Spleen (tissue), 11 donors: ENCODE data around the gene ASB13. TPM values are rescaled to one million over a fixed set of nuclear protein-coding genes. Genes with fewer than 3 reads are reported as not detected.
"Not testable (repeated sequence)": the region's sequence is repeated elsewhere in the genome, so short reads cannot be mapped to it uniquely, and the experiment has no call there.

Source experiments
- DNase-seq: peaks from one replicate; pipeline ENCODE4 v3.0.0-alpha.2; 2020
- H3K27ac ChIP-seq, 8 donors: fragments of 200-600 bp; sonication (generic) in 7 of 8; 1 replicate in 4 of 8; 2 replicates in 4 of 8; pipeline versions ENCODE4 v1.5.0 to v1.8.0; 2016 to 2021; ENCODE audit warnings: inconsistent platforms in 4 of 8, mild to moderate bottlenecking in 4 of 8, moderate library complexity in 1 of 8
- H3K27me3 ChIP-seq, 7 donors: fragments of 200-600 bp; sonication (generic) in 6 of 7; replicated peaks in 1 of 7; 1 replicate in 4 of 7; 2 replicates in 3 of 7; pipeline versions ENCODE4 v1.5.0 to v1.8.0; 2016 to 2021; ENCODE audit warnings: inconsistent platforms in 3 of 7, mild to moderate bottlenecking in 1 of 7
- H3K36me3 ChIP-seq, 6 donors: fragments of 200-600 bp; sonication (generic) in 5 of 6; 1 replicate in 4 of 6; 2 replicates in 2 of 6; pipeline versions ENCODE4 v1.5.0 to v1.8.0; 2016 to 2021; ENCODE audit warnings: inconsistent platforms in 2 of 6
- H3K4me1 ChIP-seq, 6 donors: fragments of 200-600 bp; sonication (generic) in 5 of 6; 1 replicate in 3 of 6; 2 replicates in 3 of 6; pipeline versions ENCODE4 v1.5.0 to v1.8.0; 2016 to 2021; ENCODE audit warnings: inconsistent platforms in 3 of 6
- H3K4me3 ChIP-seq, 8 donors: fragments of 200-600 bp; sonication (generic) in 7 of 8; 1 replicate in 4 of 8; 2 replicates in 4 of 8; pipeline versions ENCODE4 v1.5.0 to v1.8.0; 2016 to 2021; ENCODE audit warnings: inconsistent platforms in 4 of 8, mild to moderate bottlenecking in 4 of 8, moderate library complexity in 2 of 8
- H3K9me3 ChIP-seq, 8 donors: fragments of 200-600 bp; sonication (generic) in 7 of 8; 1 replicate in 4 of 8; 2 replicates in 4 of 8; pipeline versions ENCODE4 v1.5.0 to v1.8.0; 2016 to 2021; ENCODE audit warnings: inconsistent platforms in 4 of 8
- POLR2A ChIP-seq, 3 donors: fragments of 450-650 bp; IDR thresholded peaks; one replicate each; pipeline ENCODE4 v1.5.1; 2017; ENCODE audit warnings: antibody characterized with exemption in 3 of 3, mild to moderate bottlenecking in 1 of 3
- POLR2AphosphoS5 ChIP-seq, 3 donors: sonication (generic); formaldehyde crosslinking; IDR thresholded peaks; one replicate each; pipeline ENCODE4 v1.5.1; 2017; ENCODE audit warnings: antibody characterized with exemption in 3 of 3
- WGBS, 5 donors: extraction: QIAGEN DNeasy Blood & Tissue Kit in 3 of 5; methylation state at CpG; one replicate each; pipeline versions ENCODE4 v1.1.5 to v1.1.7; 2013 to 2018; 5-methylcytosine and 5-hydroxymethylcytosine counted together
- intact Hi-C: fragments of 100-400 bp; cut with DNase I; formaldehyde crosslinking; loops from one replicate; pipeline ENCODE4 v1.15.0; 2023; ENCODE audit warnings: low total_unique reads
- polyA plus RNA-seq, 3 donors: library from polyadenylated mRNA; stranded (reverse); fragments of 200-250 nt; gene quantifications; one replicate each; pipeline ENCODE4 v1.2.1, GENCODE V29; 2013
- total RNA-seq, 7 donors: library from RNA; depleted of rRNA in 3 of 7; stranded (reverse); fragments of >200 nt in 3 of 7; fragmentation: NEBNext Ultra II Directional in 4 of 7; extraction: Animal tissue kit (Norgen Biotek cat#: 25700) in 4 of 7; gene quantifications; one replicate each; pipeline versions ENCODE4 v1.1.0 to v1.2.1, GENCODE V29; 2016 to 2021
- TF ChIP-seq, protein P1 (sequence below), 11 experiments: fragments of 200-600 bp in 7 of 11; fragments of 450-650 bp in 4 of 11; sonication (generic) in 4 of 11; IDR thresholded peaks in 8 of 11; conservative IDR thresholded peaks in 3 of 11; 1 replicate in 7 of 11; 2 replicates in 4 of 11; pipeline versions ENCODE4 v1.4.0 to v1.8.0; 2016 to 2021; ENCODE audit warnings: antibody characterized with exemption in 11 of 11, inconsistent platforms in 4 of 11, mild to moderate bottlenecking in 1 of 11
- donor health status: healthy with polysubstance abuse.
- donor health status: DM: no; HTN: no; CAD: no; lungs with moderate emphysema.
- donor health status: DM: no; HTN: no; CAD: no.
- donor health status: Bipolar disorder and iron deficiency.
- donor health status: healthy.
- donor health status: DM: no; HTN: no; CAD: no.
- donor health status: DM: yes; HTN: yes; CAD: no.

Gene ASB13
- total and polyA plus RNA-seq, 10 donors: 17.0 to 29.6 (median 21.8) TPM

DNA sequence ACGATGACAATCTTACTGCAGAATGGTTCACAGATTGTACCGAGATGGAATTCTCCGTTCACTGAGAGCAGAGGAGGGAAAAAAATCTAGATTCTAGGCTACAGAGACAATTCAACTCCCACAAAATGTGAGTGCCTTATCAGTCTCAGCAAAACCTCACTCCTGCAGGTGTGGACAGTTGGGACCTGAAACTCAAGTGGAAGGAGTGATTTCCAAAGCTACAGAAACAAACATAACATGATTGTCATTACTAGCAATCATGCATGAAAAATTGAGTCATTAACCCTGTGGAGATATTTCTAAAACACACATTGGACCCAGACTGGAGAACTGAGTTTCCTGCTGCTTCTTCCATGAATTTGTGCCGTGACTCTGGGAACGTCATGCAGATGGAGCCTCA is 71.3 kb downstream of the ASB13 start:
- Histone ChIP-seq H3K4me1 (peaks cover 0 to 10% (median 3%) of the 10 kb centered on the region in 6 donors), H3K4me3 (no peak overlapping the region), H3K27me3 (peaks cover 0 to 57% (median 2%) of the 10 kb centered on the region in 7 donors), H3K27ac (no peak overlapping the region), H3K36me3 (no peaks in the 10 kb centered on the region), H3K9me3 (no peaks in the 10 kb centered on the region)
- WGBS, 5 donors: 75 to 91% (median 87%) methylated on average over 5 of the region's 5 CpGs
- no peak for TF ChIP-seq POLR2AphosphoS5 (IDR thresholded peaks at IDR 0.05)
- no peak for TF ChIP-seq POLR2A (IDR thresholded peaks at IDR 0.05)
- TF ChIP-seq, protein P1, sequence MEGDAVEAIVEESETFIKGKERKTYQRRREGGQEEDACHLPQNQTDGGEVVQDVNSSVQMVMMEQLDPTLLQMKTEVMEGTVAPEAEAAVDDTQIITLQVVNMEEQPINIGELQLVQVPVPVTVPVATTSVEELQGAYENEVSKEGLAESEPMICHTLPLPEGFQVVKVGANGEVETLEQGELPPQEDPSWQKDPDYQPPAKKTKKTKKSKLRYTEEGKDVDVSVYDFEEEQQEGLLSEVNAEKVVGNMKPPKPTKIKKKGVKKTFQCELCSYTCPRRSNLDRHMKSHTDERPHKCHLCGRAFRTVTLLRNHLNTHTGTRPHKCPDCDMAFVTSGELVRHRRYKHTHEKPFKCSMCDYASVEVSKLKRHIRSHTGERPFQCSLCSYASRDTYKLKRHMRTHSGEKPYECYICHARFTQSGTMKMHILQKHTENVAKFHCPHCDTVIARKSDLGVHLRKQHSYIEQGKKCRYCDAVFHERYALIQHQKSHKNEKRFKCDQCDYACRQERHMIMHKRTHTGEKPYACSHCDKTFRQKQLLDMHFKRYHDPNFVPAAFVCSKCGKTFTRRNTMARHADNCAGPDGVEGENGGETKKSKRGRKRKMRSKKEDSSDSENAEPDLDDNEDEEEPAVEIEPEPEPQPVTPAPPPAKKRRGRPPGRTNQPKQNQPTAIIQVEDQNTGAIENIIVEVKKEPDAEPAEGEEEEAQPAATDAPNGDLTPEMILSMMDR (IDR thresholded peaks at IDR 0.05 in 8 of 11, conservative IDR thresholded peaks at IDR 0.05 in 3 of 11): no peak
- intact Hi-C loops: no loop called here
- no peak for DNase-seq

DNA sequence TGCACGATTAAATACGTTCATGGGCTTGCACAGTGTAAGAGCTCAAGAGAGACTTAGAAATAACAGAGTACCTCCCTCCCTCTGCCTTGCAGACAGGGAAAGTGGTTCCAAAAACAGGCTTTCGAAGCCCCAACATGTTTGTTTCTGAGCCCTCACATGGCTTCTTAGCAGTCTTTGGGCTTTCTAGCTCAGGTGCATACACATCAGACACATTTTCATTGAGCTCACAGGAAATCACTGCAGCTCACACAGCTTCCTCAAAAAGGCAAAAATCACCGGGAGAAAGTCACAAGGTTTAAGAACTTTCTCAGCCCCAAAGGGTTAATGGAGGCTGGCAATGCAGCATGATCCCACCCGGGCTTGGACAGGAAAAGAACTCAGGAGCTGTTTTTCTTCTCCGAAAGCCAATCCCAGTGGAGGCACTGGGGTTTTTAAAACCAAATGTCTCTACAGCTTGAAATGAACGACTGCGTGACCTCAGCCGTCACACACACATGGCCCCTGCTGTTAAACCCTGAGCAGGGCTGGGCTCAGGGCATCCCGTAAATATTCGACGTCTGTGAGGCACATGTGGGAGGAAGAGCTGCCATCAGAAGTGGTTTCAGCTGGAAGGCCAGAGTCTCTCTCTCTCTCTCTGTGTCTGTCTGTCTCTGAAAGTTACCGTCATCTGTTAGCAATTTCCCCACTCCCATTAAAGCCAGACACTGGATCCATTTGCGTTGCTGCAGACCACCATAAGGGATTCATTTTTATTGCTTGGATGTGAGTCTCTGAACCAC is 71.9 kb downstream of the ASB13 start:
- Histone ChIP-seq H3K4me1 (peaks cover 0 to 10% (median 3%) of the 10 kb centered on the region in 6 donors), H3K4me3 (no peak overlapping the region), H3K36me3 (no peaks in the 10 kb centered on the region), H3K27ac (no peak overlapping the region), H3K27me3 (peaks cover 0 to 62% (median 2%) of the 10 kb centered on the region in 7 donors), H3K9me3 (no peaks in the 10 kb centered on the region)
- TF ChIP-seq POLR2A (IDR thresholded peaks at IDR 0.05) (no peak), POLR2AphosphoS5 (IDR thresholded peaks at IDR 0.05) (no peak)
- TF ChIP-seq, protein P1 (IDR thresholded peaks at IDR 0.05 in 8 of 11, conservative IDR thresholded peaks at IDR 0.05 in 3 of 11): no peak
- intact Hi-C loops: no loop called here
- whole genome bisulfite sequencing, 5 donors: 37 to 45% (median 41%) methylated on average over 14 of the region's 14 CpGs
- DNase-seq: no peak

DNA sequence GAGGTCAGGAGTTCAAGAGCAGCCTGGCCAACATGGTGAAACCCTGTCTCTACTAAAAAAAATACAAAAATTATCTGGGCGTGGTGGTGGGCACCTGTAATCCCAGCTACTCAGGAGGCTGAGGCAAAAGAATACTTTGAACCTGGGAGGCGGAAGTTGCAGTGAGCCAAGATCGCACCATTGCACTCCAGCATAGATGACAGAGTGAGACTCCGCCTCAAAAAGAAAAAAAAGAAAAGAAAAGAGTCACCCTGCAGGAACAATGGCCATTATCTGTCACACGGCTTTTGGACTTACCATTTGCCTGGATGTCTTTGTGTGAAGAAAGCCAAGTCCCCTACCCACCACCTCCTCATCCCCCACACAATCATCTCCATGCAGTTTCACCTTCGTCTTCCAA is 73.0 kb downstream of the ASB13 start:
- H3K9me3 ChIP-seq, H3K4me3 ChIP-seq, H3K36me3 ChIP-seq, H3K27ac ChIP-seq, intact Hi-C loops: not testable (repeated sequence)
- peak; percentile 10 for DNase-seq
- peaks cover 0 to 10% (median 3%) of the 10 kb centered on the region in 6 donors for H3K4me1 ChIP-seq
- WGBS, 5 donors: 86 to 97% (median 91%) methylated on average over 6 of the region's 6 CpGs
- H3K27me3 ChIP-seq: peaks cover 0 to 73% (median 2%) of the 10 kb centered on the region in 7 donors

GRCh38 chr10:5592070-5592469 is 74.3 kb downstream of the ASB13 start:
- Histone ChIP-seq H3K36me3 (no peaks in the 10 kb centered on the region), H3K27me3 (peaks cover 0 to 77% (median 2%) of the 10 kb centered on the region in 7 donors), H3K4me1 (peaks cover 0 to 10% (median 3%) of the 10 kb centered on the region in 6 donors), H3K27ac (no peak overlapping the region), H3K9me3 (no peaks in the 10 kb centered on the region), H3K4me3 (no peak overlapping the region)
- 69 to 77% (median 73%) methylated on average over 8 of the region's 8 CpGs for WGBS, 5 donors
- TF ChIP-seq POLR2AphosphoS5 (IDR thresholded peaks at IDR 0.05) (no peak), POLR2A (IDR thresholded peaks at IDR 0.05) (no peak)
- TF ChIP-seq, protein P1 (IDR thresholded peaks at IDR 0.05 in 8 of 11, conservative IDR thresholded peaks at IDR 0.05 in 3 of 11): no peak
- peak; percentile 46 for DNase-seq
- intact Hi-C loops: no loop called here
